Measurements from ENCODE around the gene TUBG2.

The TUBG2 gene

DNA sequence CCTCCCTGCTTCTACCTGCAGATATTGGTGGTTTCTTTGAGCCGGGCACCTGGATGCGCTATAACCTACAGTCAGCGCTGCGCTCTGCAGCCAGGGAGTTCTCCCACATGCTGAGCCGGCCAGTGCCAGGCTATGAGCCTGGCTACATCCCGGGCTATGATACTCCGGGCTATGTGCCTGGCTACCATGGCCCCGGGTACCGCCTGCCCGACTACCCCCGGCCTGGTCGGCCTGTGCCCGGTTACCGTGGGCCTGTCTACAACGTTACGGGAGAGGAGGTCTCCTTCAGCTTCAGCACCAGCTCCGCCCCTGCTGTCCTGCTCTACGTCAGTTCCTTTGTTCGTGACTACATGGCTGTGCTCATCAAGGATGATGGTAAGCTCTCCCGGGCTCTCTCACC, 36.4 kb downstream of the TUBG2 start:
- TF ChIP-seq ZBTB7A (IDR thresholded peaks at IDR 0.05; ENCODE audit: low read depth) (no peak), CREB1 (IDR thresholded peaks at IDR 0.05; ENCODE audit: low read depth) (no peak), TAF1 (IDR thresholded peaks at IDR 0.05; ENCODE audit: low read depth) (no peak), EP300 (IDR thresholded peaks at IDR 0.05; ENCODE audit: borderline replicate concordance) (no peak), TEAD4 (IDR thresholded peaks at IDR 0.05) (no peak), CEBPB (IDR thresholded peaks at IDR 0.05) (no peak), EGR1 (IDR thresholded peaks at IDR 0.05) (no peak), NFIC (IDR thresholded peaks at IDR 0.05) (no peak)
- TF ChIP-seq, protein P1, sequence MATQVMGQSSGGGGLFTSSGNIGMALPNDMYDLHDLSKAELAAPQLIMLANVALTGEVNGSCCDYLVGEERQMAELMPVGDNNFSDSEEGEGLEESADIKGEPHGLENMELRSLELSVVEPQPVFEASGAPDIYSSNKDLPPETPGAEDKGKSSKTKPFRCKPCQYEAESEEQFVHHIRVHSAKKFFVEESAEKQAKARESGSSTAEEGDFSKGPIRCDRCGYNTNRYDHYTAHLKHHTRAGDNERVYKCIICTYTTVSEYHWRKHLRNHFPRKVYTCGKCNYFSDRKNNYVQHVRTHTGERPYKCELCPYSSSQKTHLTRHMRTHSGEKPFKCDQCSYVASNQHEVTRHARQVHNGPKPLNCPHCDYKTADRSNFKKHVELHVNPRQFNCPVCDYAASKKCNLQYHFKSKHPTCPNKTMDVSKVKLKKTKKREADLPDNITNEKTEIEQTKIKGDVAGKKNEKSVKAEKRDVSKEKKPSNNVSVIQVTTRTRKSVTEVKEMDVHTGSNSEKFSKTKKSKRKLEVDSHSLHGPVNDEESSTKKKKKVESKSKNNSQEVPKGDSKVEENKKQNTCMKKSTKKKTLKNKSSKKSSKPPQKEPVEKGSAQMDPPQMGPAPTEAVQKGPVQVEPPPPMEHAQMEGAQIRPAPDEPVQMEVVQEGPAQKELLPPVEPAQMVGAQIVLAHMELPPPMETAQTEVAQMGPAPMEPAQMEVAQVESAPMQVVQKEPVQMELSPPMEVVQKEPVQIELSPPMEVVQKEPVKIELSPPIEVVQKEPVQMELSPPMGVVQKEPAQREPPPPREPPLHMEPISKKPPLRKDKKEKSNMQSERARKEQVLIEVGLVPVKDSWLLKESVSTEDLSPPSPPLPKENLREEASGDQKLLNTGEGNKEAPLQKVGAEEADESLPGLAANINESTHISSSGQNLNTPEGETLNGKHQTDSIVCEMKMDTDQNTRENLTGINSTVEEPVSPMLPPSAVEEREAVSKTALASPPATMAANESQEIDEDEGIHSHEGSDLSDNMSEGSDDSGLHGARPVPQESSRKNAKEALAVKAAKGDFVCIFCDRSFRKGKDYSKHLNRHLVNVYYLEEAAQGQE (IDR thresholded peaks at IDR 0.05; ENCODE audit: low read depth): no peak
- TF ChIP-seq, protein P2, sequence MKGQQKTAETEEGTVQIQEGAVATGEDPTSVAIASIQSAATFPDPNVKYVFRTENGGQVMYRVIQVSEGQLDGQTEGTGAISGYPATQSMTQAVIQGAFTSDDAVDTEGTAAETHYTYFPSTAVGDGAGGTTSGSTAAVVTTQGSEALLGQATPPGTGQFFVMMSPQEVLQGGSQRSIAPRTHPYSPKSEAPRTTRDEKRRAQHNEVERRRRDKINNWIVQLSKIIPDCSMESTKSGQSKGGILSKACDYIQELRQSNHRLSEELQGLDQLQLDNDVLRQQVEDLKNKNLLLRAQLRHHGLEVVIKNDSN (IDR thresholded peaks at IDR 0.05): no peak

DNA sequence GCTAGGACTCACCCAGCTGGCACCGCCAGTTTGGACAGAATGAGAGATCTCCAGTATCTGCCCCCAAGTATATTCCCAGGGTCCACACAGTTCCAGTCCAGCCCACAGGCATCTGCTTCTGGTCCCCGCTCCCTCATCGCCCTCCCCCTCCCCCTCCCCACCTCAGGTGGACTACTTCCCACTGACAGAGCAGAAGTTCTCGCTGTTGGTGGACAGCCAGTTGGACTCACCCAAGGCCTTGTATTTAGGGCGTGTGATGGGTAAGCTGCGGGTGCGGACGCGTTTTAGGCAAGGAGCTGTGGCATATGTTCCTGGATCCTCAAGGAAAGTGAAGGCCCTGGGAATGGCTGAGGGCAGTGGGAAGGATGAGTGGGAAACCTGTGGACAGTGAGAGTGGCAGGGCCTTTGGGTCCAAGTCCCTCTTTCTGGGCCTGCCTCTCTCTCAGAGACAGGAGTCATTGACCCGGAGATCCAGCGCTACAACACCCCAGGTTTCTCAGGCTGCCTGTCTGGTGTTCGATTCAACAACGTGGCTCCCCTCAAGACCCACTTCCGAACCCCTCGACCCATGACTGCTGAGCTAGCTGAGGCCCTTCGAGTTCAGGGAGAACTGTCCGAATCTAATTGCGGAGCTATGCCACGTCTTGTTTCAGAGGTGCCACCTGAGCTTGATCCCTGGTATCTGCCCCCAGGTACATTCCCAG, 38.2 kb downstream of the TUBG2 start:
- TF ChIP-seq EP300 (IDR thresholded peaks at IDR 0.05; ENCODE audit: borderline replicate concordance): no peak
- no peak for TF ChIP-seq CREB1 (IDR thresholded peaks at IDR 0.05; ENCODE audit: low read depth)
- TF ChIP-seq TAF1 (IDR thresholded peaks at IDR 0.05; ENCODE audit: low read depth): no peak
- no peak for TF ChIP-seq TCF12 (IDR thresholded peaks at IDR 0.05; ENCODE audit: low read depth)
- TF ChIP-seq YY1 (IDR thresholded peaks at IDR 0.05; ENCODE audit: low read depth): no peak
- TF ChIP-seq, protein P1 (IDR thresholded peaks at IDR 0.05; ENCODE audit: low read depth): no peak
- TF ChIP-seq, protein P3, sequence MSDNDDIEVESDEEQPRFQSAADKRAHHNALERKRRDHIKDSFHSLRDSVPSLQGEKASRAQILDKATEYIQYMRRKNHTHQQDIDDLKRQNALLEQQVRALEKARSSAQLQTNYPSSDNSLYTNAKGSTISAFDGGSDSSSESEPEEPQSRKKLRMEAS (IDR thresholded peaks at IDR 0.05): no peak
- no peak for TF ChIP-seq ZBTB7A (IDR thresholded peaks at IDR 0.05; ENCODE audit: low read depth)
- TF ChIP-seq RAD21 (IDR thresholded peaks at IDR 0.05; ENCODE audit: low read depth): no peak
- no peak for TF ChIP-seq TEAD4 (IDR thresholded peaks at IDR 0.05)
- no peak for TF ChIP-seq CEBPB (IDR thresholded peaks at IDR 0.05)
- TF ChIP-seq EGR1 (IDR thresholded peaks at IDR 0.05): no peak
- TF ChIP-seq, protein P2 (IDR thresholded peaks at IDR 0.05): no peak
- no peak for TF ChIP-seq FOXM1 (IDR thresholded peaks at IDR 0.05; ENCODE audit: borderline replicate concordance, low read depth)
- TF ChIP-seq NFIC (IDR thresholded peaks at IDR 0.05): no peak

DNA sequence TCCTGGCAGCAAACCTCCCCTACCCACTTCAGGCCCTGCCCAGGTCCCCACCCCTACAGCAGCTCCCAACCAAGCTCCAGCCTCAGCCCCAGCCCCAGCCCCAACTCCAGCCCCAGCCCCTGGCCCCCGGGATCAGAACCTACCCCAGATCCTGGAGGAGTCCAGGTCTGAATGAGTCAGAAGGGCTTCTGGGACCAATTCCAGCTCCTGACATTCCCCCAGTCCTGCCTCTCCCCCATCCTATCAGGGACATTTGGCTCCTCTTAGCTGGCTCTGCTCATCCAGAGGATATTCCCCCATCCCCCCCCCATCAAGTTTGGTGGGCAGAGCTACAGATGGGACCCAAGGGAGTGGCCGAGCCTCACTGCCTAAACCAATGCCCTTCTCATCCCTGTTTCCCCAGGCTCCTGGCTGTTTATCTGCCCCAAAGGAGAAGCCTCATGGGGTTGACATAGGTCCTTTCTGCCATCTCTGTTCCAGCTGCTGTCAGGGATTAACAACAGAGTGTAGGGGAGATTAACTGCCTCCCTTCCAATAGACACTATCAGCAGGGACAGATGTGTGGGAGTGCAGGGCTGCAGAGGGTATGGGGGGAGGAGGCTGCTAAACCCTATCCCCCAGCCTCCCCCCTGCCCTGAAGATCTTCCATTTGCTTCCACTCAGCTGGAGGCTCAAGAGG, 39.8 kb downstream of the TUBG2 start:
- TF ChIP-seq NFIC (IDR thresholded peaks at IDR 0.05) (no peak), EP300 (IDR thresholded peaks at IDR 0.05; ENCODE audit: borderline replicate concordance) (no peak), CREB1 (IDR thresholded peaks at IDR 0.05; ENCODE audit: low read depth) (no peak), TEAD4 (IDR thresholded peaks at IDR 0.05) (no peak), ZBTB7A (IDR thresholded peaks at IDR 0.05; ENCODE audit: low read depth) (no peak), FOXM1 (IDR thresholded peaks at IDR 0.05; ENCODE audit: borderline replicate concordance, low read depth) (no peak), TAF1 (IDR thresholded peaks at IDR 0.05; ENCODE audit: low read depth) (no peak)
- TF ChIP-seq, protein P3 (IDR thresholded peaks at IDR 0.05): no peak
- TF ChIP-seq, protein P2 (IDR thresholded peaks at IDR 0.05): no peak

DNA sequence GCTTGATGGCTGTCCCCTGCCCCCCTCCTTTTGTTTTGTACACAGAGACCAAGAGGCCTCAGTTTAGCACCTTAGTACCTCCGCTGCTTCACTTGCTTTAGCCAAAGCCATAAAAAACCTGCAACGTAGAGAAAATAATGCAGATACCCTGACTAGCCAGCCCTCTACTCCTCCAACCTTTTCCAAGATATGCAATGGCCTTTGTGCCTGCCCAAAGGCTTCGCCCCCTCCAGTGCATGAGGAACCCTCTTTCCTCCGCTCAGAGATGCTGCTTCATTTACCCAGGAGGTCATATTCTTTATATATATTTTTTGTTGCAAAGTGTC, 40.3 kb downstream of the TUBG2 start:
- TF ChIP-seq CEBPB (IDR thresholded peaks at IDR 0.05): no peak
- no peak for TF ChIP-seq ZBTB7A (IDR thresholded peaks at IDR 0.05; ENCODE audit: low read depth)
- TF ChIP-seq NFIC (IDR thresholded peaks at IDR 0.05): no peak
- no peak for TF ChIP-seq EP300 (IDR thresholded peaks at IDR 0.05; ENCODE audit: borderline replicate concordance)
- TF ChIP-seq TAF1 (IDR thresholded peaks at IDR 0.05; ENCODE audit: low read depth): no peak
- TF ChIP-seq, protein P2 (IDR thresholded peaks at IDR 0.05): no peak
- TF ChIP-seq RAD21 (IDR thresholded peaks at IDR 0.05; ENCODE audit: low read depth): no peak
- no peak for TF ChIP-seq EGR1 (IDR thresholded peaks at IDR 0.05)
- TF ChIP-seq, protein P3 (IDR thresholded peaks at IDR 0.05): no peak
- no peak for TF ChIP-seq CREB1 (IDR thresholded peaks at IDR 0.05; ENCODE audit: low read depth)
- no peak for TF ChIP-seq FOXM1 (IDR thresholded peaks at IDR 0.05; ENCODE audit: borderline replicate concordance, low read depth)
- TF ChIP-seq YY1 (IDR thresholded peaks at IDR 0.05; ENCODE audit: low read depth): no peak
